SH-SY5Y (cell line): ENCODE results near the gene TNIK.

ENCODE experiments used
- GATA2 ChIP-seq: IDR thresholded peaks from 2 replicates; pipeline ENCODE4 v1.6.1; 2011; ENCODE audit warnings: mild to moderate bottlenecking, low read depth, low read length
- GATA3 ChIP-seq: IDR thresholded peaks from 2 replicates; pipeline ENCODE4 v1.6.1; 2011; ENCODE audit warnings: low read depth, mild to moderate bottlenecking, low read length, moderate library complexity

GRCh38 chr3:171371354-171371753, 88.9 kb downstream of the TNIK start:
- TF ChIP-seq GATA2: no peak
- TF ChIP-seq GATA3: no peak
